NCI-H748 (cell line): ENCODE measurements around the gene NLRC3.

Source experiments
- DNase-seq: peaks from one replicate; lab custom pipeline; 2025; ENCODE audit not compliant: unreplicated experiment; lab: John Stamatoyannopoulos, UW

The NLRC3 gene

DNA sequence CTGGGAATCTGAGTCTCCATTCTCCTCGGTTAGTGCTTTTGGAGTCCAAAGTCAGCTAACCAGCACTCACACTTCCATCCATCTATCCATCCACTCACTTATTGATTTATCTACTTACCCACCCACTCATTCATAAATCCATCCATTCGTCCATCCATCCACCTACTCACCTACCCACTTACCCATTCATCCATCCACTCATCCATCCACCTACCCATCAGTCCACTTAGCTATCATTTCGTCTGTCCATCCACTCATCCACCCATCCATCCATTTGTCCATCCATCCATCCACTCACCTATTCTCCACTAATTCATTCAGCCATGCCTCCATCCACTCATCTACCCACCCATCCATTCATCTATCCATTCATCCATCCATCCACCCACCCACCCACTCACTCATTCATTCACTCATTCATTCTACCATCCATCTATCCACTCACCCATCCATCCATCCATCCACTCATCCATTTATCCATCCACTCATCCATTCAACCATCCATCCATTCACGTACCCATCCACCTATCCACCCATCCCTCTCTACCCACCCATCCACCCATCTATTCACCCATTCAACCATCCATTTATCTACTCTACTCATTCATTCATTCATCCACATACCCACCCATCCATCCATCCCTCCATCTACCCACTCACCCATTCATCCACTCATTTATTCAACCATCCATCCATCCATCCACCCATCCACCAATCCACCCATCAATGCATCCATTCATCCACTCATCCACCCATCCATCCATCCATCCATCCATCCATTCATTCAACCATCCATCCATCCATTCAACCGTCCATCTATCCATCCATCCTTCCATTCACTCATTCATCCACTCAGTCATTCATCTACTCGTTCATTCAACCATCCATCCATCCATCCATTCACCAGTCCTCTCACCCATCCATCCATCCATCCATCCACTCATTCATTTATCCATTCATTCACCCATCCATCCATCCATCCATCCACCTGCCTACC is 26.1 kb downstream of the NLRC3 start:
- DNase-seq = no peak

- no peak for DNase-seq
Observed at GRCh38 chr16:3549906-3550305, 27.3 kb downstream of the NLRC3 start.

DNA sequence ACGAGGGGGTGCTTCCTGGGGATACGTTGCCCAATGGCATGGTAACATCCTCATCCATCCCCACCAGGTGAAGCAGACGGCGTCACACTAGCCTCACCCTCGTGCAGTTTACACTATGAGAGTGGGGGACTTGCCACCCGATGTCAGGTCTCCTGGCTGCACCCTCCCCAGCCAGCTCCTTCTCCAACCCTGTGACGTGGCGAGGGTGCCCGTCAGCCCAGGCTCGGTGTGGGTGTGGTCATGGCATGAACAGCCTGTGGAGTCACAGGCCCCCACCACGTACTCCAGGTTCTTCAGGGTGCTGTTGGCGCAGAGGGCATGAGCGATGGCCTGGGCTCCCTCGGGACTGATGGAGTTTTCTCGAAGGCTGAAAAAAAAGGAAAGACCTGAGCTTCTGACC is 28.3 kb downstream of the NLRC3 start:
- DNase-seq = no peak

DNA sequence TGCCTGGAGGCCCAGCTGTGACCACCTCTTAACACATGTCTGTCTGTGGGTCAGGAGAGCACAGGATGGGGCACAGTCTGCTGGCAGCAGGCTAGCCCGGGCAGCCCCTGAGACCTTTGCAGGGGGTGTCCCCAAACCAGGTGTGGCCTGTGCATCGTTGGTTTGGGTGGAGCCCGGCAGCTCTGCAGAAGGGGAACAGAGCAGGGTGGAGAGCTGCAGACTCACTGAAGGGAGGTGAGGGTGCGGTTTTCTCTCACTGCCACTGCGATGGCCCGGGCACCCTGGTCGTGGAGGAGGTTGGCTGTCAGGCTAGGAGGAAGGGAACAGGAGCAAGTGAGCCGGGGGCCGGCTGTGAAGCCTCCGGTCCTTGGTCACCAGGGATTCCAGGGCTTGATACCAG is 28.8 kb downstream of the NLRC3 start:
- no peak for DNase-seq

GRCh38 chr16:3546986-3547682 is 30.1 kb downstream of the NLRC3 start:
- no peak for DNase-seq

DNA sequence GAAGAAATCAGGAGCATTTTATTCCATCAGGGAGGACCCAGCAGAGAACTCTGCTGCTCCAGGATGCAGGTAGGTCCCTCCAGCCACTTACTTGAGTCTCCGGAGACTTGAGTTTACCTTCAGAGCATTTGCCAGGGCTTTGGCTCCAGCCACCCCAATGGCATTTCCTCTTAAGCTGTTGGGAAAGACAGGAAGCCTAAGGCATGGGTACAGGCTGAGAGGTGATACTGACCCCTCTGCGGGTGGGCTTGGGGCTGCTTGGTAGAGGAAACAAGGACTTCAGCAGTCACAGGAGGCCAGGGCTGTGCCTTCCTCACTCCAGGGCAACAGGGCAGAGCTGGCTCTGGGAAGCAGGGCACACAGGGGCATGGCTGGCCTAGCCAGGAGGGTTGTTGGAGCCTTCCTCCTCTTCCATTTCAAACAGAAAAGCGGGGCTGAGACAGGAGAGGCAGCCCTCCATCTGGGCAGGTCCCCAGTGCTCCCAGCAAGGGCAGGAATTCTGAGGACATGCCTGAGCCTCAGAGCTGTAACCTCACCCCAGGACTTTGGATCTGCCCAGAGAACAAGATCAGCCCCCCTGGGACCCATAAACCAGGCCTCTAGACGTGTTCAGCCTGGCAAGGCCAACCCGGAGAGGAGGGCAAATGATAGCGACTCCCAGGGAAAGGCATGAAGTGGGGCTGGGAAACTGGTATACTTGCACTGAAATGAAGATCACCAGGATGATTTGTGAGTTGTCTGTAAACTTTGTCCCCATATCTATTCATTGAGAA is 34.4 kb downstream of the NLRC3 start:
- no peak for DNase-seq

- no peak for DNase-seq
Observed at GRCh38 chr16:3541527-3542155, 35.6 kb downstream of the NLRC3 start.

DNA sequence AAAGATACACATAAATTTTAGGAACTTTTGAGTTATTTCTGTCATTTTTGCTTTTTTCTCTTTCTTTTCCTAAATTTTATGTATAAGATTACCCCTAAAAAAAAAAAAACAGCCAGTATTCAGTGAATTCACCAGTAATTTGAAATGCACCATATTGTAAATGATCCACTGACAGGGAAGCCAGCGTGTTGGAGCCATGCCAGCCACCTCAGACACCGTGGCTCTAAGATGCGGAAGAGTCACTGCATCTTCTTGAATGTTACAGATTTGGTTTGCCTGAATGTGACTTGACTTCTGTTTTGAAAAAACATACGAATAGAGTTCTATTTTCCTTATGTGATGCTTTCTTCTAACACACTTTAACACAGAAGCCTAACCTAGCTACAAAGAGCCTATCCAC is 39.0 kb downstream of the NLRC3 start:
- no peak for DNase-seq

GRCh38 chr16:3536851-3537250 is 40.4 kb downstream of the NLRC3 start:
- no peak for DNase-seq

DNA sequence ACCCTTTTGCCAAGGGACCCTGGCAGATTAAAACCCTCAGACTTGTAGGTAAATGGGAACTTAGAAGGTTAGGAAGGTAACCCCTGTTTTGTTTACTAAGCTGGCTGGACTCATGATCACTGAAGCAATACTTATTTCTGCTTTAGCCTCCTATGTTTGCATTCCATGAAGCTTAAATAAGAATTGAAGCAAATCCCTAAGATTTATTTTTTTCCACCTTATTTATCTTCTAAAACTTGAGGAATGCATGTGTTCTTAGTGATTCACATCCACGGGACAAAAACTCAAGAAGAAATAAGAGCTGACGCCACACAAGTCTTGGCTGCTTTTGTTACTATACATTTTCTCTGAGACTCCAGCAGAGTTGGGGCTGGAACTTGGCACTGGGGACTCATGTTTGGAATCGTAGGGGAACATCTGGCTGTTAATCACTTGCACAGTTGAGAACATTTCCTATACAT is 40.9 kb downstream of the NLRC3 start:
- no peak for DNase-seq

- DNase-seq = no peak
Observed at GRCh38 chr16:3534126-3534525, 43.1 kb downstream of the NLRC3 start.

GRCh38 chr16:3532741-3533140 is 44.5 kb downstream of the NLRC3 start:
- no peak for DNase-seq

GRCh38 chr16:3530371-3530914 is 46.8 kb downstream of the NLRC3 start:
- no peak for DNase-seq

DNA sequence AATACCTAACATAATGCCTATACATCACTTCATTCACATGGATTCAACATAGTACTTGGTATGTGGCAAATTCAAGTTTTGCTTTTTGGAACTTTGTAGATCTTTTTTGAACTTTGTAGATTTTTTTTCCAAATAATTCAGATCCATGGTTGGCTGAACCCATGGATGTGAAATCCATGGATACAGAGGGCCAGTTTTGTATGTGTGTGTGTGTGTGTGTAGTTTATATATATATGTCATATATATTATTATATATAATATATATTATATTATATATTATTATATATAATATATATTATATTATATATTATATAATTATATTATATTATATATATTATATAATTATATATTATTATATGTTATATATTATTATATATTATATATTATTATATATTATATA is 48.0 kb downstream of the NLRC3 start:
- no peak for DNase-seq

- no peak for DNase-seq
Observed at GRCh38 chr16:3528406-3528805, 48.8 kb downstream of the NLRC3 start.

- peak; percentile 58 for DNase-seq
Observed at GRCh38 chr16:3527216-3527829, 49.9 kb downstream of the NLRC3 start.

- no peak for DNase-seq
Observed at GRCh38 chr16:3525951-3526350, 51.3 kb downstream of the NLRC3 start.

DNA sequence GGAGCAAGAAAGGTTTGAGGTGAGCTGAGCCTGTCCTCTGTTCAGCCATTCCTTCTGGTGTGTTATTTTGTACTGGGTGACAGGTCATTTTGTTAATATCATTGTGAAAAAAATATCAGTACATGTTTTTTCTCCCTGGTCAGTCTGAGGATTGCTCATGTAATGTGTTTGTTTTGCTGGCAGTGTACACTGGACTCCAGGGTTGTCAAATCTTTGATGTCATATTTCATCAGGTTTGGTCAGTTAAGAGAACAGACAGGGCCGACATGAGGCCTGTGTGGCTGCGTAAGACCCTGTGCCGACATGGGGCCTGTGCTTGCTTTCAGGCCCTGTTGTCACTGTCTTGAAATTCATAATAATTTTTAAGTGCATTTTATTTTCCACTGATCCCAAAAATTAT is 53.9 kb downstream of the NLRC3 start:
- no peak for DNase-seq

- no peak for DNase-seq
Observed at GRCh38 chr16:3520841-3521240, 56.4 kb downstream of the NLRC3 start.

- no peak for DNase-seq
Observed at GRCh38 chr16:3520413-3520812, 56.8 kb downstream of the NLRC3 start.
